PC-3 (cell line): ENCODE measurements around the gene HOGA1.

Source experiments
- CTCF ChIP-seq: fragments of 300-600 bp; sonication (generic); conservative IDR thresholded peaks from 2 replicates; pipeline ENCODE4 v1.5.1; 2017; ENCODE audit warnings: antibody characterized with exemption, low read depth, mild to moderate bottlenecking, low read length
- EZH2 ChIP-seq: fragments of 300-600 bp; sonication (generic); IDR thresholded peaks from one replicate; pipeline ENCODE4 v1.6.1; 2017; ENCODE audit warnings: antibody characterized with exemption, mild to moderate bottlenecking, low read length; ENCODE audit not compliant: unreplicated experiment
- EZH2phosphoT487 ChIP-seq: fragments of 300-600 bp; sonication (generic); IDR thresholded peaks from 2 replicates; pipeline ENCODE4 v1.6.1; 2018; ENCODE audit warnings: mild to moderate bottlenecking, antibody characterized with exemption, low read length, borderline replicate concordance

GRCh38 chr10:97573672-97574071 is 10.5 kb upstream of the HOGA1 start:
- TF ChIP-seq EZH2, result no peak
- no peak for TF ChIP-seq CTCF
- no peak for TF ChIP-seq EZH2phosphoT487
